DOHH2 (cell line): ENCODE measurements around the gene PP2D1.

ENCODE experiments used
- H3F3A ChIP-seq: fragments of 200-600 bp; sonication (generic), shearing (Covaris generic); 2 replicates; pipeline ENCODE4 v1.6.0; 2016; ENCODE audit warnings: antibody characterized with exemption, mild to moderate bottlenecking; ENCODE audit not compliant: control insufficient read depth, insufficient read depth
- H3K27ac ChIP-seq: fragments of 200-600 bp; sonication (generic); 2 replicates; pipeline ENCODE4 v1.5.1; 2014; ENCODE audit warnings: low read depth, mild to moderate bottlenecking, low read length, moderate library complexity
- H3K27me3 ChIP-seq: fragments of 200-600 bp; sonication (generic); 2 replicates; pipeline ENCODE4 v1.6.1; 2014; ENCODE audit warnings: mild to moderate bottlenecking, low read length, mixed read lengths; ENCODE audit not compliant: control insufficient read depth
- H3K36me3 ChIP-seq: fragments of 200-600 bp; sonication (generic); 2 replicates; pipeline ENCODE4 v1.6.1; 2014; ENCODE audit warnings: mild to moderate bottlenecking, low read length, moderate library complexity, mixed read lengths; ENCODE audit not compliant: control insufficient read depth
- H3K4me1 ChIP-seq: fragments of 200-600 bp; sonication (generic); 2 replicates; pipeline ENCODE4 v1.6.1; 2014; ENCODE audit warnings: mild to moderate bottlenecking, low read length, mixed read lengths; ENCODE audit not compliant: control insufficient read depth
- H3K4me2 ChIP-seq: fragments of 200-600 bp; sonication (generic); 2 replicates; pipeline ENCODE4 v1.6.0; 2014; ENCODE audit warnings: mild to moderate bottlenecking, low read length, moderate library complexity
- H3K4me3 ChIP-seq: fragments of 200-600 bp; sonication (generic); 2 replicates; pipeline ENCODE4 v1.5.1; 2014; ENCODE audit warnings: mild to moderate bottlenecking, low read length, mixed read lengths
- H3K79me2 ChIP-seq: fragments of 200-600 bp; sonication (generic); 2 replicates; pipeline ENCODE4 v1.6.1; 2014; ENCODE audit warnings: mild to moderate bottlenecking, low read length, mixed read lengths; ENCODE audit not compliant: control insufficient read depth
- H3K9me2 ChIP-seq: fragments of 200-600 bp; sonication (generic); replicated peaks from 2 replicates; pipeline ENCODE4 v1.6.1; 2014; ENCODE audit warnings: mild to moderate bottlenecking, low read length, mixed read lengths; ENCODE audit not compliant: control insufficient read depth
- H3K9me3 ChIP-seq: fragments of 200-600 bp; sonication (generic); 2 replicates; pipeline ENCODE4 v1.6.1; 2014; ENCODE audit warnings: antibody characterized with exemption, low read length, mixed read lengths; ENCODE audit not compliant: control insufficient read depth, insufficient read depth
- H4K20me1 ChIP-seq: fragments of 200-600 bp; sonication (generic); 2 replicates; pipeline ENCODE4 v1.6.0; 2014; ENCODE audit warnings: low read depth, mild to moderate bottlenecking, antibody characterized with exemption, low read length, moderate library complexity; ENCODE audit not compliant: control insufficient read depth, insufficient read depth
- EZH2phosphoT487 ChIP-seq: fragments of 200-600 bp; sonication (generic); IDR thresholded peaks from 2 replicates; pipeline ENCODE4 v1.6.1; 2017; ENCODE audit warnings: borderline replicate concordance, mild to moderate bottlenecking, antibody characterized with exemption, low read length, moderate library complexity, mixed read lengths
- TF ChIP-seq, protein P1 (sequence below): fragments of 200-600 bp; sonication (generic); IDR thresholded peaks from one replicate; pipeline ENCODE4 v1.5.1; 2014; ENCODE audit warnings: antibody characterized with exemption, mild to moderate bottlenecking, low read depth, low read length; ENCODE audit not compliant: poor library complexity, severe bottlenecking

Gene PP2D1

GRCh38 chr3:20057612-20058180, 45.6 kb upstream of the PP2D1 start:
- TF ChIP-seq, protein P1, sequence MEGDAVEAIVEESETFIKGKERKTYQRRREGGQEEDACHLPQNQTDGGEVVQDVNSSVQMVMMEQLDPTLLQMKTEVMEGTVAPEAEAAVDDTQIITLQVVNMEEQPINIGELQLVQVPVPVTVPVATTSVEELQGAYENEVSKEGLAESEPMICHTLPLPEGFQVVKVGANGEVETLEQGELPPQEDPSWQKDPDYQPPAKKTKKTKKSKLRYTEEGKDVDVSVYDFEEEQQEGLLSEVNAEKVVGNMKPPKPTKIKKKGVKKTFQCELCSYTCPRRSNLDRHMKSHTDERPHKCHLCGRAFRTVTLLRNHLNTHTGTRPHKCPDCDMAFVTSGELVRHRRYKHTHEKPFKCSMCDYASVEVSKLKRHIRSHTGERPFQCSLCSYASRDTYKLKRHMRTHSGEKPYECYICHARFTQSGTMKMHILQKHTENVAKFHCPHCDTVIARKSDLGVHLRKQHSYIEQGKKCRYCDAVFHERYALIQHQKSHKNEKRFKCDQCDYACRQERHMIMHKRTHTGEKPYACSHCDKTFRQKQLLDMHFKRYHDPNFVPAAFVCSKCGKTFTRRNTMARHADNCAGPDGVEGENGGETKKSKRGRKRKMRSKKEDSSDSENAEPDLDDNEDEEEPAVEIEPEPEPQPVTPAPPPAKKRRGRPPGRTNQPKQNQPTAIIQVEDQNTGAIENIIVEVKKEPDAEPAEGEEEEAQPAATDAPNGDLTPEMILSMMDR = no peak
- TF ChIP-seq EZH2phosphoT487 = no peak
- Histone ChIP-seq H3K4me3 (no peak overlapping the region), H3K27ac (no peak overlapping the region), H3K9me3 (no peaks in the 10 kb centered on the region), H4K20me1 (no peaks in the 10 kb centered on the region), H3K79me2 (peaks cover 54% of the 10 kb centered on the region), H3F3A (no peaks in the 10 kb centered on the region), H3K4me1 (peaks cover 17% of the 10 kb centered on the region), H3K4me2 (no peak overlapping the region), H3K9me2 (no peaks in the 10 kb centered on the region), H3K36me3 (no peaks in the 10 kb centered on the region), H3K27me3 (no peaks in the 10 kb centered on the region)

- no peaks in the 10 kb centered on the region for H3K36me3 ChIP-seq
- H3F3A ChIP-seq = no peaks in the 10 kb centered on the region
- no peak overlapping the region for H3K27ac ChIP-seq
- no peaks in the 10 kb centered on the region for H3K9me3 ChIP-seq
- H3K4me3 ChIP-seq = no peak overlapping the region
- TF ChIP-seq, protein P1 = no peak
- no peak for TF ChIP-seq EZH2phosphoT487
- H3K27me3 ChIP-seq = no peaks in the 10 kb centered on the region
- peaks cover 55% of the 10 kb centered on the region for H3K79me2 ChIP-seq
- H4K20me1 ChIP-seq = no peaks in the 10 kb centered on the region
- H3K4me1 ChIP-seq = peaks cover 17% of the 10 kb centered on the region
- H3K4me2 ChIP-seq = no peak overlapping the region
- H3K9me2 ChIP-seq = no peaks in the 10 kb centered on the region
Observed at GRCh38 chr3:20056725-20057611, 44.9 kb upstream of the PP2D1 start.

GRCh38 chr3:20055842-20056241, 43.8 kb upstream of the PP2D1 start:
- no peaks in the 10 kb centered on the region for H4K20me1 ChIP-seq
- no peaks in the 10 kb centered on the region for H3K27me3 ChIP-seq
- no peaks in the 10 kb centered on the region for H3K9me2 ChIP-seq
- H3K27ac ChIP-seq = no peak overlapping the region
- no peaks in the 10 kb centered on the region for H3F3A ChIP-seq
- no peak overlapping the region for H3K4me3 ChIP-seq
- peaks cover 57% of the 10 kb centered on the region for H3K79me2 ChIP-seq
- no peaks in the 10 kb centered on the region for H3K9me3 ChIP-seq
- no peaks in the 10 kb centered on the region for H3K36me3 ChIP-seq
- TF ChIP-seq EZH2phosphoT487 = no peak
- TF ChIP-seq, protein P1 = no peak
- H3K4me2 ChIP-seq = no peak overlapping the region
- peaks cover 13% of the 10 kb centered on the region for H3K4me1 ChIP-seq
